GM23248 (cell line): ENCODE results near the gene PHLDB2. TPM values are rescaled to one million over a fixed set of nuclear protein-coding genes. Genes with fewer than 3 reads are reported as not detected.

ENCODE experiments used
- DNase-seq: peaks from one replicate; pipeline ENCODE4 v3.0.0-alpha.2; 2015
- H2AFZ ChIP-seq: fragments of 200-600 bp; sonication (generic); 2 replicates; pipeline ENCODE4 v1.6.1; 2016; ENCODE audit warnings: antibody characterized with exemption
- H3F3A ChIP-seq: fragments of 200-600 bp; sonication (generic); 2 replicates; pipeline ENCODE4 v1.6.1; 2016; ENCODE audit warnings: mild to moderate bottlenecking, antibody characterized with exemption, mixed run types; ENCODE audit not compliant: insufficient read depth
- H3K27ac ChIP-seq: fragments of 200-600 bp; sonication (generic); 2 replicates; pipeline ENCODE4 v1.5.1; 2016; ENCODE audit warnings: mild to moderate bottlenecking
- H3K27me3 ChIP-seq: fragments of 200-600 bp; sonication (generic); replicated peaks from 2 replicates; pipeline ENCODE4 v1.6.1; 2016; ENCODE audit warnings: mild to moderate bottlenecking; ENCODE audit not compliant: insufficient read depth
- H3K36me3 ChIP-seq: fragments of 200-600 bp; sonication (generic); 2 replicates; pipeline ENCODE4 v1.6.1; 2016; ENCODE audit warnings: low read depth, mild to moderate bottlenecking
- H3K4me1 ChIP-seq: fragments of 200-600 bp; sonication (generic); 2 replicates; pipeline ENCODE4 v1.6.1; 2016; ENCODE audit warnings: mild to moderate bottlenecking; ENCODE audit not compliant: insufficient read depth
- H3K4me2 ChIP-seq: fragments of 200-600 bp; sonication (generic); one replicate; pipeline ENCODE4 v1.6.1; 2016; ENCODE audit warnings: mild to moderate bottlenecking; ENCODE audit not compliant: unreplicated experiment
- H3K4me3 ChIP-seq: fragments of 200-600 bp; sonication (generic); 2 replicates; pipeline ENCODE4 v1.5.1; 2016; ENCODE audit warnings: mild to moderate bottlenecking
- H3K79me2 ChIP-seq: fragments of 200-600 bp; sonication (generic); 2 replicates; pipeline ENCODE4 v1.6.1; 2016; ENCODE audit warnings: mild to moderate bottlenecking; ENCODE audit not compliant: insufficient read depth
- H3K9ac ChIP-seq: fragments of 200-600 bp; sonication (generic); 2 replicates; pipeline ENCODE4 v1.6.1; 2016; ENCODE audit warnings: mild to moderate bottlenecking
- H3K9me2 ChIP-seq: fragments of 200-600 bp; sonication (generic); 2 replicates; pipeline ENCODE4 v1.6.1; 2016; ENCODE audit warnings: mixed run types, mild to moderate bottlenecking, moderate library complexity; ENCODE audit not compliant: insufficient read depth
- H3K9me3 ChIP-seq: fragments of 200-600 bp; sonication (generic); one replicate; pipeline ENCODE4 v1.6.1; 2017; ENCODE audit warnings: low read depth
- H4K20me1 ChIP-seq: fragments of 200-600 bp; sonication (generic); 2 replicates; pipeline ENCODE4 v1.6.0; 2016; ENCODE audit not compliant: insufficient read depth
- EZH2 ChIP-seq: fragments of 200-600 bp; sonication (generic); IDR thresholded peaks from 2 replicates; pipeline ENCODE4 v1.6.1; 2018; ENCODE audit warnings: antibody characterized with exemption, mild to moderate bottlenecking; ENCODE audit not compliant: insufficient read depth, poor library complexity, severe bottlenecking
- EZH2phosphoT487 ChIP-seq: fragments of 200-600 bp; sonication (generic); IDR thresholded peaks from 2 replicates; pipeline ENCODE4 v1.6.1; 2018; ENCODE audit warnings: antibody characterized with exemption, moderate library complexity, mild to moderate bottlenecking, low read depth; ENCODE audit not compliant: insufficient read depth
- WGBS, 2 experiments: methylation state at CpG; one replicate each; pipeline ENCODE4 v1.1.6; 2015 to 2017; ENCODE audit warnings: low lambda C conversion rate in 2 of 2, low coverage in 1 of 2; ENCODE audit errors: missing lambda C conversion rate in 2 of 2; 5-methylcytosine and 5-hydroxymethylcytosine counted together
- in situ Hi-C: fragments of 300-500 bp; cut with MboI; formaldehyde crosslinking; loops from 2 replicates; pipeline ENCODE4 v1.15.0; 2020
- polyA plus RNA-seq: library from polyadenylated mRNA; unstranded; fragments of >200 nt; fragmentation: Nextera tagmentation; extraction: Ambion mirVana; gene quantifications from 2 replicates; pipeline ENCODE4 v1.2.1, GENCODE V29; 2016
- total RNA-seq: library from RNA; depleted of rRNA; stranded (reverse); fragments of >200 nt; shearing (Covaris generic); gene quantifications from 2 replicates; pipeline ENCODE4 v1.2.3, GENCODE V29; 2014

PHLDB2 gene
- total and polyA plus RNA-seq, 2 experiments from 2014 or later: 55.6 to 60.6 TPM

GRCh38 chr3:111924283-111924682 is 65.2 kb downstream of the PHLDB2 start:
- H3K36me3 ChIP-seq: peaks cover 37% of the 10 kb centered on the region
- no peak overlapping the region for H3K9ac ChIP-seq
- H2AFZ ChIP-seq: no peak overlapping the region
- H3F3A ChIP-seq: no peaks in the 10 kb centered on the region; the same call in 1 of the 2 replicates
- peaks cover 69% of the 10 kb centered on the region for H3K79me2 ChIP-seq
- no peaks in the 10 kb centered on the region for H4K20me1 ChIP-seq
- TF ChIP-seq EZH2phosphoT487 (no peak), EZH2 (no peak)
- DNase-seq: no peak
- H3K27ac ChIP-seq: peak overlapping the region; percentile 32
- H3K9me3 ChIP-seq: no peaks in the 10 kb centered on the region
- no peak overlapping the region for H3K4me3 ChIP-seq
- peak overlapping the region; percentile 35 for H3K4me2 ChIP-seq
- H3K27me3 ChIP-seq: no peaks in the 10 kb centered on the region
- 76 to 79% methylated on average over 6 of the region's 6 CpGs for WGBS, 2 experiments
- H3K4me1 ChIP-seq: peaks cover 17% of the 10 kb centered on the region
- in situ Hi-C loops: no loop called here
- H3K9me2 ChIP-seq: no peaks in the 10 kb centered on the region; the same call in 1 of the 2 replicates

GRCh38 chr3:111926266-111926676 is 67.2 kb downstream of the PHLDB2 start:
- Histone ChIP-seq H3K4me3 (no peak overlapping the region), H3K36me3 (peaks cover 21% of the 10 kb centered on the region), H3K4me2 (no peak overlapping the region), H3F3A (no peaks in the 10 kb centered on the region; the same call in 1 of the 2 replicates), H3K9me2 (no peaks in the 10 kb centered on the region; the same call in 1 of the 2 replicates), H2AFZ (no peak overlapping the region), H3K9ac (no peak overlapping the region), H3K9me3 (no peaks in the 10 kb centered on the region), H3K27ac (no peak overlapping the region), H3K27me3 (no peaks in the 10 kb centered on the region), H4K20me1 (no peaks in the 10 kb centered on the region), H3K79me2 (peaks cover 71% of the 10 kb centered on the region), H3K4me1 (peaks cover 17% of the 10 kb centered on the region)
- WGBS, 2 experiments: 48 to 53% methylated on average over 3 of the region's 3 CpGs
- in situ Hi-C loops: no loop called here
- no peak for DNase-seq
- TF ChIP-seq EZH2phosphoT487 (no peak), EZH2 (no peak)

DNA sequence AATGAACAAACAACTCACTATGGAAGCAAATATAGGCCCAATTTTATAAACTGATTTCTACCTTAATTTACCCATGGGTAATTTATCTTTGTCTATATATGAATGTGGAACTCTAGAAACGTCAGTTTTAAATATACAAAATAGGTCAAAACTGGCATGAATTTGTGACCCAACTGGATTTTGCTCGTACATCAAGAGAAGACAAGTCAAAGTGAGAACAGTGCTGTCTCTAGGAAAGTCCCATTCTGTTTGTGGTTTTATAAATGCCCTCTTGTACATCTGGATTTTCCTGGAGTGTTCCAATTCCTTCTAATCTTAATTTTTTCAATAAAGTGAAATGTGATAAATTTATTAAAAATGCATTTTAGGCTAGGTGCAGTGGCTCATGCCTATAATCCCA is 69.5 kb downstream of the PHLDB2 start:
- WGBS, 2 experiments: 74 to 84% methylated on average over 2 of the region's 2 CpGs
- no peak overlapping the region for H3K4me3 ChIP-seq
- H3K27ac ChIP-seq: no peak overlapping the region
- H3K9ac ChIP-seq: no peak overlapping the region
- H3K9me3 ChIP-seq: no peaks in the 10 kb centered on the region
- H3K9me2 ChIP-seq: no peaks in the 10 kb centered on the region
- H2AFZ ChIP-seq: no peak overlapping the region
- H3K27me3 ChIP-seq: no peaks in the 10 kb centered on the region
- TF ChIP-seq EZH2 (no peak), EZH2phosphoT487 (no peak)
- H3F3A ChIP-seq: peaks cover 15% of the 10 kb centered on the region
- no peak overlapping the region for H3K4me2 ChIP-seq
- H4K20me1 ChIP-seq: no peaks in the 10 kb centered on the region
- in situ Hi-C loops: no loop called here
- peaks cover 83% of the 10 kb centered on the region for H3K79me2 ChIP-seq
- no peak for DNase-seq
- peaks cover 41% of the 10 kb centered on the region for H3K36me3 ChIP-seq
- peaks cover 15% of the 10 kb centered on the region for H3K4me1 ChIP-seq

DNA sequence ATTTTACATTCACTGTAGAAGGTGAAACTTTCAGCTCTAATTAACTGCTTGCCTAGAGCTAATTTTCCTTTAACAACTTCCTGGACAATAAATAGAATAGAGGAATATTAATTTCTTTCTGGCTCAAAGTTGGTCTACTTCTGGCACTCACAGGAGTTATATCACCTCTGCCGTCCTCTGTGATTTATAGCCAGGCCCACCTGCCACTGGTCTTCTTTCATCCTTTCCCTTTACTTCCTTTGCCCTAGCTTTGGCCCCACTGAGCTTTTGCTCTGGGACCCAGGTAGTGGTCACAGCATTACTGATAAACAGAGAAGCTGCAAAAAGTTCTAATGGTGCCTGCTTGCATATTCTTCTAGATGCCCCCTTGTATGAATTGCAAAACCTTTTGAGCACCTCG is 70.4 kb downstream of the PHLDB2 start:
- Histone ChIP-seq H3K79me2 (peaks cover 92% of the 10 kb centered on the region), H3K4me2 (no peak overlapping the region), H3K27me3 (no peaks in the 10 kb centered on the region), H3K36me3 (peaks cover 48% of the 10 kb centered on the region), H4K20me1 (no peaks in the 10 kb centered on the region), H3K9me2 (no peaks in the 10 kb centered on the region), H3K9me3 (no peaks in the 10 kb centered on the region), H2AFZ (no peak overlapping the region), H3K4me1 (peaks cover 18% of the 10 kb centered on the region), H3K9ac (no peak overlapping the region), H3K4me3 (no peak overlapping the region), H3K27ac (no peak overlapping the region), H3F3A (peaks cover 24% of the 10 kb centered on the region)
- no peak for DNase-seq
- TF ChIP-seq EZH2 (no peak), EZH2phosphoT487 (no peak)
- in situ Hi-C loops: no loop called here
- WGBS, 2 experiments: 79 to 91% methylated on average over 2 of the region's 2 CpGs

- H3F3A ChIP-seq: peaks cover 56% of the 10 kb centered on the region
- peaks cover 68% of the 10 kb centered on the region for H3K79me2 ChIP-seq
- H3K9me2 ChIP-seq: no peaks in the 10 kb centered on the region
- H3K9ac ChIP-seq: no peak overlapping the region
- no peak overlapping the region for H2AFZ ChIP-seq
- H3K27me3 ChIP-seq: no peaks in the 10 kb centered on the region
- no peak overlapping the region for H3K4me3 ChIP-seq
- DNase-seq: no peak
- no peak for TF ChIP-seq EZH2
- TF ChIP-seq EZH2phosphoT487: no peak
- WGBS, 2 experiments: 55 to 56% methylated on average over 3 of the region's 3 CpGs
- no peak overlapping the region for H3K27ac ChIP-seq
- no peak overlapping the region for H3K4me2 ChIP-seq
- no peaks in the 10 kb centered on the region for H4K20me1 ChIP-seq
- H3K9me3 ChIP-seq: no peaks in the 10 kb centered on the region
- in situ Hi-C loops: no loop called here
- H3K4me1 ChIP-seq: peaks cover 50% of the 10 kb centered on the region
- peaks cover 32% of the 10 kb centered on the region for H3K36me3 ChIP-seq
Observed at GRCh38 chr3:111932946-111933345, 73.9 kb downstream of the PHLDB2 start.
